ENCODE results near the gene PVALEF.

Gene PVALEF

GRCh38 chr17:81186203-81186602 lies 20.9 kb downstream of the PVALEF start:
- no peak for DNase-seq

- no peak for DNase-seq
Observed at GRCh38 chr17:81187120-81187519, 21.8 kb downstream of the PVALEF start.

- DNase-seq: no peak
Observed at GRCh38 chr17:81187586-81188490, 22.5 kb downstream of the PVALEF start.

GRCh38 chr17:81188491-81188840 lies 23.2 kb downstream of the PVALEF start:
- DNase-seq: no peak

GRCh38 chr17:81189016-81189415 lies 23.7 kb downstream of the PVALEF start:
- DNase-seq: no peak

DNA sequence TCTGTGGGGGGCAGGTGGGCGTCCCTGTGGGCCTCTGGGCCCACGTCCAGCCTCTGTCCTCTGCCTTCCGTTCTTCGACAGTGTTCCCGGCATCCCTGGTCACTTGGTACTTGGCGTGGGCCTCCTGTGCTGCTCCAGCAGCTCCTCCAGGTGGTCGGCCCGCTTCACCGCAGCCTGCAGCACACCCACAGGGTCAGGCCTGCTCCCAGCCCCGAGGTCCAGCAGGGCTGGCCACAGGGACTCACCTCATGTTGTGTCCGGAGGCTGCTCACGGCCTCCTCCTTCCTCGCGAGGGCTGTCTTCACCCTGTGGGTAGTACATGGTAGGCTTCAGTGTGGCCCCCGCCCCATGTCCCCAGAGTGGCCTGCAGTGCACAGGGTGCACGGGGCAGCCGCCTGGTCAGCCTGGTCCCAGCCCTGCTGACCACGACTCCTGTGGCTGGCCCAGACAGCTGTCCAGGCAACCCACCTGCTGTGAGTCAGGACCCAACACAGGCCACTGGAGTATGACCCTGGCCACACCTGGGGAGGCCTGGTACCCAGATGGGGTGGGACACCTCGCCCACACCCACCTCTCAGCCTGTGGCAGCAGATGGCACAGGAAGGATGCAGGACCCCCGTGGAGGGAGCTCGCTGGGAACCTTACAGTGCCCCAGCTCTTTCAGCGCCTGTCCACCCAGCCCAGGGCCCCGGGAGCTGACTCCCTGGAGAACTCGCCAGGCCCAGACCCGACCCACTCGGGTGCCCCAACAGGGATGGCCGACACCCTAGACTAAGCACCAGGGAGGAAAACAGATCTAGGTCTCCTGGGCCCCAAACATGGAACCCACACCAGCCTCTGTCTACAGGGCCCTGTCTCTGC lies 24.6 kb downstream of the PVALEF start:
- no peak for DNase-seq

DNA sequence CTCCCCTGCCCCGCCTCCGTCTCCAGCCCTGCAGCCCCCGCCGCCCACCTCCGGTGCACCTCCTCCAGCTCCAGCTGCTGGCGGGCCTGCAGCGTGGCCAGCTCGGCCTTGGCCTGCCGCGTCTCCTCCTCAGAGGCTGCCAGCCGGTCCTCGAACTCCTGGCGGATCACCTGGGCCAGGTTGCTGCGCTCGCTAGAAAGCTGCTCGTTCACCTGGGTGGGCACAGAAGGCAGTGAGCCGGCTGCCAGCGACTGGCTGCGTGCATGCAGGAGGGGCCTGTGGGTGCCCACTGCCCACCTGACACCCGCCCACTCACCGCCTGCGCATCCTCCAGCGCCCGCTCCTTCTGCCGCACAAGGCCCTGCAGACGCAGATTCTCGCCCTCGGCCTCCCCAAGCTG lies 25.3 kb downstream of the PVALEF start:
- no peak for DNase-seq

GRCh38 chr17:81191116-81191515 lies 25.8 kb downstream of the PVALEF start:
- DNase-seq: no peak

GRCh38 chr17:81191646-81192045 lies 26.3 kb downstream of the PVALEF start:
- no peak for DNase-seq

DNA sequence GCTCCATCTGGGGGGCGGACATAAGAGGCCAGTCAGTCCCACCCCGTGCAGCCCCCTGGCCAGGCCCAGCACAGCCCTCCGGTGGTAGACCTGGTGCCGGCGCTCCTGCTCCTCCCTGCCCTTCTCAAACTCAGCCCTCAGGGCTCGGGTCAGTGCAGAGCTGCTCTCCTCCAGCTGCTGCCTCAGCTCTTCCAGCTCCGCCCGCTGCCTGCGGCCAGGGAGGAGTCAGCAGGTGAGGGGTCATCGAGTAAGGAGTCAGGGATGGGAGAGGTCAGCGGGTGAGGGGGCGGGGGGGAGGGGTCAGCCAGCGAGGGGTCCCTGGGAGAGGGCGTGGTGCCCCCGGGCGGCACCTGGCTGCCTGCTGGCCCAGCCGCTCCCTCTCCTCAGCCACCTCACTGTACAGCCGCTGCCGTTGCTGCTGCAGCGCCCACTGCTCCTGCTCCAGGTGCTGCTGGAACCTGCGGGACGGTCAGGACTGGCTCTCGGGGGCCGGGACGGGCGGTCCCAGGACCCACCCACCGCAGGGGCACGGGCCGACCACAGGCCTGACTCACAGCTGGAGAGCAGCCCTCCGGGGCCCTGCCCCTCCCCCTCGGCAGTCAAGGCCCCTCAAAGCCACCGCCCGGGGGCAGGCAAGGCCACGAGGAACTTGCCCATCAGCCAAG lies 27.2 kb downstream of the PVALEF start:
- DNase-seq: no peak

DNA sequence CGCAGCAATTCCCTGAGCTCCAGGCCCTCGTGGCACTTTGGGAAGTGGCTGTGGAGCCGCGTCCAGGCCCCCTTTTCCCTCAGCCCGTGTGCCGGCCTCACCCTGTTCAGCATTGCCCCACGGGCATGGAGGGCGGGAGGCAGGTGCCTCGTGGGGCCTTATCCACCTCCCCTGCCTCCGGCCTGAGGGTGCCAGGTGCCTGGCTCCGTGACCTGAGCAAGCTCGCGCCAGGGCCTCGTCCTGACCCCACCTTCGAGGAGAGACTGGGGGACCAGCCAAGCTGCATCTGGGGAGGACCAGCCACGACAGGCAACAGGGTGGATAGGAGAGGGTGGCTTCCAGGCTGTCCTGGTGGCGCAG lies 27.7 kb downstream of the PVALEF start:
- no peak for DNase-seq

GRCh38 chr17:81193470-81194224 lies 28.3 kb downstream of the PVALEF start:
- DNase-seq: no peak

- no peak for DNase-seq
Observed at GRCh38 chr17:81194225-81194760, 29.0 kb downstream of the PVALEF start.

- DNase-seq: no peak
Observed at GRCh38 chr17:81194941-81195901, 29.9 kb downstream of the PVALEF start.

GRCh38 chr17:81195941-81196495 lies 30.7 kb downstream of the PVALEF start:
- no peak for DNase-seq

DNA sequence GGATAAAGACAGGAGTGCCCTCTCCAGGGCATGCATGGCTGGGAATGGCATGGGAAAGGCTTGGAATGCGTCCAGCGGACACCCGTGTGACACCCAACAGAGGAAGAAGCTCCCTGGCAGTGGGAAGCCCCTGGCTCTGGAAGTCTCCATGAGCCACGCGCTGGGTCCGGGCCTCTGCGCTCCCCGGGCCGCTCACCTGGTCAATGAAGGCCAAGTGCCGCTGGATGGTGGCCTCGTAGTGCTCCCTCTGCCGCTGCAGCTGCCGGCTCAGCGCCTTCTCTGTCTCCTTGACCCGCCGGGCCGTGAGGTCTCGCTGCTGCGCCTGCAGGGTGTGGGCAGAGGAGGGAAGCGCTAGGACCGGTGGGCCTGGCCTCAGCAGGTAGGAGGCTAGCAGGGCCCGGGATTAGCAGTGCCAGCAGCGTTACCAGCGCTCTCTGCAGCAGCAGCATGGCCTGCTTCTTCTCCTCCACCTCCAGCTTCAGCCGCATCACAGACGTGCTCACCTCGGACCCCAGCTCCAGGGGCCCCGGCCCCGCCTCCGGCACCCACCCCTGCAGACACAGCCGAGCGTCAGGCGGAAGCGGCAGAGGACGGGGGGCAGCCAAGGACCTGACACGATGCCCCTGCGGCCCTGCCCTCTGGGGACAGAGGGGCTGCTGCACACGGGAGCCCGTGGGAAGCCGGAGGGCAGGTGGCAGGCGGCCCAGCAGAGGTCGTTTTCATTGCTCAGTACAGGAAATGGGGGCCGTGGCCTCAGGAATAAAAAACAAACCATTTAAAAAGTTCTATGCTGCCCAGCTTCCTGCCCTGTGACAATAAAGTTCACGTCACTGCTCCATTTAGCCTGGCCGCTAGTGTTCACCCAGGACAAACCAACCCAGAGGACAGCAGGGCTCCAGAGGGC lies 31.4 kb downstream of the PVALEF start:
- DNase-seq: no peak

DNA sequence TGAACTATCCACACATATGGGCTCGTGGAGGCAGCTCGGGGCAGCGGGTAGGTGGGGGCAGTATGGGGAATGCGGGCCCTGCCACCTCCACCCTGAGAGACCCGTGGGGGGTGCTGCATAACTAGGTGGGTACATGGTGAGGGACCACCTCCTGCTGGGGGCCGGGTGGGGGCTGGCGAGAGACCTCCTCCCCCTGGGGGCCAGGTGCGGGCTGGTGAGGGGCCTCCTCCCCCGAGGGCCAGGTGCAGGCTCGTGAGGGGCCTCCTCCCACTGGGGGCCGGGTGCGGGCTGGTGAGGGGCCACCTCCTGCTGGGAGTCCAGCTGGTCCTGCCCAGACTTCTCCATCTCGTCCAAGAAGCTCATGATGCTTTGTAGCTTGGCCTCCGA lies 32.1 kb downstream of the PVALEF start:
- DNase-seq: no peak

GRCh38 chr17:81197831-81198490 lies 32.7 kb downstream of the PVALEF start:
- DNase-seq: no peak

- no peak for DNase-seq
Observed at GRCh38 chr17:81198826-81199481, 33.6 kb downstream of the PVALEF start.

Measured in activated T-cell treated with anti-CD3 and anti-CD28 coated beads, Interleukin-2, amount 50 U/mL, for 48 hours (primary cell).